Inflammatory macrophage treated with lipopolysaccharide for 1 hour (primary cell): ENCODE measurements around the gene TBC1D22B.
"Not testable (repeated sequence)": the region's sequence is repeated elsewhere in the genome, so short reads cannot be mapped to it uniquely, and the experiment has no call there.

Experiments used
- DNase-seq, 2 donors: peaks; one replicate each; pipeline ENCODE4 v3.0.0-alpha.2; 2020 to 2022

The TBC1D22B gene

GRCh38 chr6:37304766-37305165, 47.2 kb downstream of the TBC1D22B start:
- no peak for DNase-seq

- no peak for DNase-seq
Measured at GRCh38 chr6:37305841-37306425, 48.4 kb downstream of the TBC1D22B start.

- DNase-seq: no peak
Measured at GRCh38 chr6:37306624-37307222, 49.2 kb downstream of the TBC1D22B start.

GRCh38 chr6:37307484-37307883, 49.9 kb downstream of the TBC1D22B start:
- DNase-seq: not testable (repeated sequence)

DNA sequence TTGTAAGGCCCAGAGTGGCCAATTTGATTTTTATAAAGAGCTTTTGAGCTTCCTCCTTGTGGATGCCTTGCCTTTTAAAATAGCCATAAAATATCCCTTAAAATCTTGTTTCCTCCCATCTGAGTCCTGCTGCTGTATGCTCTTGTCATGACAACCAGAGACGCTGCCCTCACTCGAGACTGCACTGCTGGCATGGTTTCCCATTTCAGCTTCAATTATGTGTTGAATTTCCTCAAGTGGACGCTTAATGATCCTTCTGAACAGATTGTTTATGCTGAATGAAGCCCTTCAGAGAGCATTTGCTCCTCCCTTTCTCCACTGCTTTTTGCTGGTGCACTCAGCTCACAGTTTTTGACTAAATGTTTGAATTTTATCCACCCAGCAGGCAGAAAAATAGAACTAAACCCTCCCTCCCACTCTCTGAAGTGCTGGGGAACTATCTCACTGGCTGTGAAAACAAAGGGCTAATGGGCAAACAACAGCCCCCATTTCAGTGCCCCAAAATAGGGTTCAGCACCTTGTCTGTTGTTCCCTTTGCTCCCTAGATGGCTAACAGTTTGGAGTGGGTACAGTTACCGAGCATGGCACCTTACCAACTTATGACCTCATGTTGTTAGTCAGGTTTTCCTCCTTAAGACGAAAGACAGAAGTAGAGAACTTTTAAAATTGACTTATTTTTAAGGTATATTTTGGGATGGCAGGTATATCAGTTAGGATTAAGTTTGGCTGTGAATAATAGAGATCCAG, 50.7 kb downstream of the TBC1D22B start:
- no peak for DNase-seq

DNA sequence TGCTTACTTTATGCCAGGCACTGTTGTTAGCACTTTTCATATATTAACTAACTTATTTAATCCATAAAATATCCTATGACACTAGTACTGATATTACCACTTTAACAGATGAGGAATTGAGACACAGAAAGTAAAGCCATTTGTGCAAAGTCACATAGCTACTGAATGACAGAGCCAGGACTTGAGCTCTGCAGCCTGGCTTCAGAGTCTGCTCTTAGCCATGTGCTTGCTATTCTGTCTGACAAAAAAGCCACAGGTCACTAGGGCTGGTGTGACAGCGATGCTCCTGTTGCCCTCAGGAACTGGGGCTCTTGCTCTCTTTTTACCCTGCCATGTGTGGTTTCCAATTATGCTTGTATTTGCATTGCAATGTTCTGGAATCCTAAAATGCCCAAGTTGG, 51.5 kb downstream of the TBC1D22B start:
- no peak for DNase-seq

DNA sequence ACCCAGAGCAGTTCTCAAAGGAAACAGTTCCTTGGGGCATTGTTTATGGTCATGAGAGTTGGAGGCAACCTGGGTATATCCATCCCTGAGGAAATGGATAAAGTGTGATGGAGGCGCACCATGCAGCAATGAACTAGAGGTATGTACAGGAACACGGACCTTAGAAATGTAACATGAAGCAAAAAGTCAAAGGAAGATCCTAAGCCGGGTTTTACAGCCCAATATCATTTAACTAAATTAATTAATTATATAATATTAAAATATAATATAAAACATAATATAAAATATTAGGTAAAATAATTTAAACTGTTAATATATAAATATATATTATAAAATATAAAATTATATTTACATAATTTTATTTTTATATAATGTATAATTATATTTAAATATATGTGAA, 52.1 kb downstream of the TBC1D22B start:
- no peak for DNase-seq

DNA sequence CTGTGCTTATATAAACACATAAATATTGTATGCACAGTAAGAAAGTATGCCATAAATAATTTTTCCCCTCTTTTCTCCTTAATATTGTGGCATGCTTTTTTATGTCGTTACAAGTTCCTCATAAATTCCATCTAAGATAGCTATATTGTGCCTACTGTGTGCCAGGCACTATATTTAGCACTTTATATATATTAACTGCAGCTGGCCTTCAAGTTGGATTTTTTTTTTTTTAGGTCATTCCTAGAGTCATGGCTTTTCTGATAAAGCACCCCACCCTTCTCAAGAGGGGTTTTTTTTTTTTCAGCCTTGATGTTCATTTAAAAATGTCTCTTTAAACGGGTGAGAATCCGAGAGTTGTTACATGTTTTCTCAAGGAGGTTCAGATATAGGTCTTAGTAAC, 53.4 kb downstream of the TBC1D22B start:
- DNase-seq: no peak

- DNase-seq: no peak
Measured at GRCh38 chr6:37311741-37312473, 54.3 kb downstream of the TBC1D22B start.

DNA sequence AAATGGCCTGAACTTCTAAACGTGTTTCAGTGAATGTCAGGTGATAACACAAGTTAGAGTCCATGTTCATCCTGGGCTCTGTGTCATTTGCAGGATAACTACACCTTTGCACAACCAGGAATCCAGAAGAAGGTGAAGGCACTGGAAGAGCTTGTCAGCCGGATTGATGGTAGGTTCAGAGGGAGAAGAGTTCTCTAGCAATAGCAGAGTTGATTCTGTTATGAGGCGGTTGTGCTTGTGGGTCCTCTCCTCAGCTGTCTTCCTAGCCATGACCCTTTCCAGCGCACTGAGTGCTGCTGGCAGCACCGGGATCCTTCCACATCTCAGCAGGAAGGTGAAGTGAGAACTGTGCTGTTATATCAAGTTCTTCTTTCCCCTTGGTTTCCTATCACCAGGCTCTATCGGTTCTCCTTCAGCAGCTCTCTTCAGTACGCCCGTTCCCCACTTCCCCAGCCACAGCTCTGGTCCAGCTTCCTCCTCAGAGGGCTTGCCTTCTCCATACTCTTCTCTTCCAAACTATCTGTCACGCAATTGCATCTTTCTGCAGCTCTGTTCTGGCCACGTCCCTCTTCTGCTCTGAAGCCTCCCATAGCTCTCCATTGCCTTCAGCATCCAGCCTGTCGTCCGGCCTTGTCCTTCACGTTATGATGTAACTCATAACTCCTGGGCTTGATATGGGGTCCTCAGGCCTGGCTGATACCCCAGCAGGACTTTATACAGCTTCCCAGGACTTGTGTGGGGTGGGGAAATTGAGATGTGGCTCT, 56.3 kb downstream of the TBC1D22B start:
- no peak for DNase-seq

GRCh38 chr6:37314487-37315156, 57.0 kb downstream of the TBC1D22B start:
- peak; percentile 16 to 36 for DNase-seq

DNA sequence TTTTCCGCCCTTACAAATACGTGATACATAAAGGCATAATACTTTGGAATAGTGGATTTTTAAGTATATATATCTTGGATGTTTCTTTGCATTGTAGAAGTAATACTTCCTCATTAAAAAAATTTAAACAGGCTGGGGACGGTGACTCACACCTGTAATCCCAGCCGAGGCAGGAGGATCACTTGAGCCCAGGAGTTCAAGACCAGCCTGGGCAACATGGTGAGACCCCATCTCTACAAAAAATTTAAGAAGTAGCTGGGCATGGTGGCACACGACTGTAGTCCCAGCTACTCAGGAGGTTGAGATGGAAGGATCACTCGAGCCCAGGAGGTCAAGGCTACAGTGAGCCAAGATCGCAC, 57.6 kb downstream of the TBC1D22B start:
- DNase-seq: no peak

- no peak for DNase-seq
Measured at GRCh38 chr6:37316071-37316470, 58.5 kb downstream of the TBC1D22B start.

DNA sequence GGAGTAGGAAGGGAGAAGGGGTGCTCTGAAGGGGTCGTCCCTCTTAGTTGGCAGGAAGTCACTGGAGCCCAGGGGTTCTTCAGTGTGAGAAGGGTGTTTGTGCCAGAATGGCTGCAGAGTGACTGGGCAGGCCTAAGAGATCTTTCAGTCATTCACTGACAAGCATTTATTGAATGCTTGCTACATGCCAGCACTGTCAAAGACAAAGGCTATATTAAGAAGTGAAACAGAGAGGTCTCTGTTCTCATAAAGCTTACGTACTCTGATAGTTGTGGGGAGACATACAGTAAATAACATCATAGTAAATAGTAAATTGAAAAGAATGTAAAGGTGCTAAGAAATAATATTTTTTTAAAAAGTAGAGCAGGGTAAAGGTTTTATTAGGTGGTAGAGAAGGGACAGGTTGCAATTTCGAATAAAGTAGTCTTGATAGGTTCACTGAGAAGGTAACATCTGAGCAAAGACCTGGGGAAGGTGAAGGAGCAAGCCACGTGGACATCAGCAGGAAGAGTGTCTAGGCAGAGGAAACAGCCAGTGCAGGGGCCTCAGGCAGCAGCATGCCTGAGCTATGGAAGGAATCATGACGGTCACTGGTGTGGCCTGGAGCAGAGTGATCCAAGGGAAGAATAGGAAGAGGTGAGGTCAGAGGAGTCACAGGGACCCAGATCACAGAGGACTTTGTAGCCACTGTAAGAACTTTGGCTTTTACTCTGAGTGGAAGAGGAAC, 59.9 kb downstream of the TBC1D22B start:
- no peak for DNase-seq

DNA sequence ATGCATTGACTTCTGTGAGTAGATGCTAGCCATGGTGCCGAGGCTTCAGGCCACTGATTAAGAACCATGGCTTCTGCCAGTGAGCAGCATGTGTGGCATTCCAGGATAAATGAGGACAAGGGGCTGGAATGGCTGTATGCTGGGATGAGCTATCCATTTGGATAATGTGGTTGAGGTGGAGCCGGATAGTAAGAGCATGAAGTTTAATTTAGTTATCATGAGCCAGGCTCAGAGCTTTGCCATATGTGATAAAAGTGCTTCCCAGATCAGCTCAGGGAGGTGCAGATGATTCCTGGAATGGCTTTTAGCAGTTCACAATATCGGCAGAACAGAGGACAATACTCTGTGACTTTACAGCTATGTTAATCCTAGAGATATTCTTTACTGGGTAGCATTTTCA, 61.6 kb downstream of the TBC1D22B start:
- no peak for DNase-seq

DNA sequence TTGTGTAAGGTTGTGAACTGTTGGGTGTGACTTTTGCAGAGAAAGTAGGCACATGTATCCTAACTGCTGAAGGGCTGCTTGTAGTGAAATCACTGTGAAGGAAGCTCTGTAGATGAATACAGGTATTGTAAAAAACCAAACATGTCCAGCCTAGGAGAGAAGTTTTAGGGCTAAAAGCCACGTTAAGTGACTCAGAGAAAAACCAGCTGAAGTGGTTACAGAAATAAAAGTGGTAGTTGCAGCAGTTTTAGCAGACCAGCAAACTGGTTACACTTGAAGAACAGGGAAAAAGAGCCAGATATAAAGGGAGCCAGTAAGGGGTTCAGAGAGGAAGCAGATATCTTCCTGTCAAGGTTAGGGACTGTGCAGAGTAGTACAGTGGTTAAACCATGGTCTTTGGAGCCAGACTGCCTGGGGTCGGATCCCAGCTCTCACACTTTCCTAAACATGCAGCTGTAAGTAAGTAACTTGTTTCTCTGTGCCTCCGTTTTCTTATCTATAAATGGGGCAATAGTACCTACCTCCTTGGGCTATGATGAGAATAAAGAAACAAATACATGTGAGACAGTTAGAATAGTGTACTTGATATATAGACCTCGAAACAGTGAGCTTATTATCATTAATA, 62.4 kb downstream of the TBC1D22B start:
- no peak for DNase-seq

DNA sequence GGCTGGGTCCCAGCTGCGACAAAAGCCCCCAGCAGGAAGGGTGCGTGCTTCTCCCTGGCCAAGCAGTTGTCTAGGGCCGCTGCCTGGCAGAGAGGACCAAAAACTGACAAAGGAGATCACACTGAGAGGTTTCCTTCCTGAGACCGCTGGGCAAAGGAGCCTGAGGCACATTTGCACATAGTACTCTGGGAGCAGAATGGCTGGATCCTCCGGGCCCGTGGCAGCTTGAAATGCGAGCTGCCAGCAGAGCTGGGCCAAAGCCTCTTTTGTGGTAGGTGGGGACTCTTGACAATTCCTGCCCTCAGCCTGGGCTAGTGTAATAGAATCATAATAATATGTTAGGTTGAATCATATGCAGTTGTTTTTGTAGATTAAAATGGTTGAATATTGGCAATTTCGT, 63.1 kb downstream of the TBC1D22B start:
- no peak for DNase-seq

GRCh38 chr6:37321101-37321500, 63.5 kb downstream of the TBC1D22B start:
- DNase-seq: no peak

GRCh38 chr6:37321516-37322415, 64.2 kb downstream of the TBC1D22B start:
- DNase-seq: no peak

- DNase-seq: no peak
Measured at GRCh38 chr6:37323580-37323979, 66.0 kb downstream of the TBC1D22B start.
